K562 (cell line): Measurements from ENCODE around the gene LGALS3BP.

Experiments used
- CHCHD3 ChIP-seq: fragments of 250-450 bp; sonication (Bioruptor Pico); IDR thresholded peaks from 2 replicates; pipeline ENCODE4 v2.1.2; 2022; ENCODE audit warnings: mild to moderate bottlenecking
- CREM ChIP-seq: IDR thresholded peaks from 2 replicates; pipeline ENCODE4 v1.6.1; 2014; ENCODE audit warnings: antibody characterized with exemption, low read depth

DNA sequence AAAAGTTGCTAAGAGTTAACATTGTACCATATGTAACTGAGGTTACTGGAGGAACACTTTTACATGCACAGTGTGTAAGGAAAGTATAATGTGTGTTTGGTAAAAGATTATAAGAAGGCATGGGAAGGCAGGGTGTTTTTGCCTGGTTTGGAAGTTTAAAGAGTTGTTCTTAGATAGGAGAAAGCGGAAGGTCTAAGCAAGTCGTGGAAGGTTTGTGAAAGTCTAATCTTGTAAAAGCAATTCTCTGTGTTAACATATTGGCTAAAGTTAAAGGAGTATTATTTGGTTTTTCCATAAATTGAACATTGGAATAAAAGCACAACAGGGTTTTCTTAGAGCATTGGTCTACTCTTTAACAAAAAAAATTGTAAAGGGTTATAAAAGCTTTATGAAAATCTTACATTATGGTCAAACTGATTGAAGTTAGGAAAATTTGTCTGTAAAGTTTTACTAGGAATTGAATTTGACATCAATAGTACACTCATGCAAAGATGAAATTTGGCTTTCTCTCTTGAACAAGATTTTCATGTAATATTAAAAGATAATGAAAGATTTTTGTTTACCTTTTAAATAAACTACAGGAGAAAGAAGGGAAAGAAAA, 34.5 kb upstream of the LGALS3BP start:
- TF ChIP-seq CREM (no peak), CHCHD3 (no peak)
